GF-D8 (cell line): ENCODE results near the gene RAC2.
"Not testable (repeated sequence)": the region's sequence is repeated elsewhere in the genome, so short reads cannot be mapped to it uniquely, and the experiment has no call there.

Experiments
- DNase-seq: peaks from one replicate; lab custom pipeline; 2025; lab: John Stamatoyannopoulos, UW

RAC2 gene

DNA sequence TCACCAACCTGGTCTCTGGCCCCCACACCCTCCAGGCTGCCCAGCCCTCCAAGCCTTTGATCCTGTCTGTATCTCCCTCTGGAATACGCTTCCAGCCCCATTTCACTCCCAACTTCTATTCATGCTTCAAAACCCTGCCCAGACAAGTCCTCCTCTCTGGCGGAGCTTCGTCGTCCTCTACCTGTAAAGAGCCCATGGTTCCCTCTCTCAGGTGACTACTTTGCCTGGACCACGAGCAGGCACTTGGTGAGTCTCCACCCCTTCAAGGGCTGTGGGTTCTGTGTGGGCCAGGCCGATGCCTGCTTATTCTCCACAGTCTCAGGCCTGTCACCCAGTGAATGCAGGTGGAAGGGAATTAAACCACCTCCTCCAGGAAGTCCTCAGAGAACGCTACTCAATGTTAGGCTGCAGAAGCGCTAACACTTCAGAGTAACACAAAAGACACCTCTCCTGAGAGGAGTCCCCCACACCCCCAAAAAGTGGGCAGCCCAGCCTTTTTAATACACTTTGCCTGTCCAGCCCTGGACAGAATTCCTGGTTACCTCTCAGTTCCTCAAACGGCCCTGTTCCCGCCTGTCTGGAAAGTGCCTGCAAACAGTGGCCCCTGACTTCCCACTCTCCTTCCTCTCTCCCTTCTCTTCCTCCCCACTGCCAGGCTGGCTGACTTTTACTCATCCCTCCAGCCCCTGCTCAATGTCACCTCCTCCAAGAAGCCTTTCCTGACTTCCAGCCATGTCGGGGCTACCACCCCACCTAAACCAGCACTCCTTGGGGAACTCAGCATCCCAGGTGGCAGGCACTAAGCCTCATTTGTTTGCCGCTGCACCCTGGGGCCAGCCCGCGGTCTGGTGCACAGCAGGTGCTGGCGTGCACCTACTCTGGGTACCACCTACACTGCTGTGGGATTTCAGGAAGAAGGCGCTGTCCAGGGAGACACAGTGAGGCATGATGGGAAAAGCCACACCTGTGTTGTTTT lies 9.0 kb downstream of the RAC2 start:
- DNase-seq: no peak

DNA sequence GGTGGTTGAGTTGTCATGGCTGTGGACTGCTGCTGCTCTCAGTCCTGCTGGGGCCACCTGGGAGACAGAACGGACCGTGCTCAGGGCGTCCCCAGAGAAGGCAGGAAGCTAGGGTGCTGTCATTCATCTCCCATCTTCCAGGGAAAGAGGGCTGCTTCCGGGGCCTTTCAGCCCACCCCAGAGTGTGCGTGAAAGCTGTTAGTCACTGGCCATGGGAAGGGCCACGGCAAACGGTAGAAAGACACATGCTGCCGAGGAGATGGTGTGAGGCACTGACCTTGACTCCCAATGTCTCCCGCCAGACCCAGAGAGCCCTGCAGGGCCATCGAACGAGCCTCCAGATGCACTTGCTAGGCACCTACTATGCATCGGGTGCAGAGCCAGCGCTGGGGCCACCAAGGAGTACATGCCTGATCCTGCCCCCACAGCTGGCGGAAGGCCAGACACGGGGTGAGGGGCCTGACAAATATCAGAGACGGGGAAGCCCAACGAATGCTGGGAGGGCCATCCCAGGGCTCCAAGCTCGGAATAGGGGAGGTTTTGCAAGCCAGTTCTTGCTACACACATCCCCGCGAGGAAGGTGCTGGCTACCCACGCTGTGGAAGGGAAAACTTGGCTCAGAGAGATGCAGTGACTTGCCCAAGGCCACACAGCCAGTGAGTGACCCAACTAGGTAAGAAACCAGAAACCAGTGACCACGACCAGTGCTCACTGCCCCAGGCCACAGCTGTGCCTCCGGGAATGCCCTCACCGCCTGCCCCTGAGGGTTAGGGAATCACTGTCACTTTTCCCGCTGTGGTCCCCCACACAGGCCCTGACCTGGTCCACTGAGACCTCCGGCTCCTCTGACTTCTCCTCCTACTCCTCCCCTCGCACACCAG lies 10.1 kb downstream of the RAC2 start:
- DNase-seq: no peak

DNA sequence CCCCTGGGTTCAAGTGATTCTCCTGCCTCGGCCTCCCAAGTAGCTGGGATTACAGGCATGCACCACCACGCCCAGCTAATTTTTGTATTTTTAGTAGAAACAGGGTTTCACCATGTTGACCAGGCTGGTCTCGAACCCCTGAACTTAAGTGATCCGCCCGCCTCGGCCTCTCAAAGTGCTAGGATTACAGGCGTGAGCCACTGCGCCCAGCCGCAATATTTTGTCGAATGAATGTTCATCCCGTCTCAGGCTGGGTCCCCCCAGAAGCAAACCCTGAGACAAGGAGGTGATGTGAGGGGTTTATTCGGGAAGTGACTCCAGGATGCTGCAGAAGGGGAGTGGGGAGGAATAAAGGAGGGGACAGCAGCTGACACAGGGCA lies 10.7 kb downstream of the RAC2 start:
- not testable (repeated sequence) for DNase-seq

DNA sequence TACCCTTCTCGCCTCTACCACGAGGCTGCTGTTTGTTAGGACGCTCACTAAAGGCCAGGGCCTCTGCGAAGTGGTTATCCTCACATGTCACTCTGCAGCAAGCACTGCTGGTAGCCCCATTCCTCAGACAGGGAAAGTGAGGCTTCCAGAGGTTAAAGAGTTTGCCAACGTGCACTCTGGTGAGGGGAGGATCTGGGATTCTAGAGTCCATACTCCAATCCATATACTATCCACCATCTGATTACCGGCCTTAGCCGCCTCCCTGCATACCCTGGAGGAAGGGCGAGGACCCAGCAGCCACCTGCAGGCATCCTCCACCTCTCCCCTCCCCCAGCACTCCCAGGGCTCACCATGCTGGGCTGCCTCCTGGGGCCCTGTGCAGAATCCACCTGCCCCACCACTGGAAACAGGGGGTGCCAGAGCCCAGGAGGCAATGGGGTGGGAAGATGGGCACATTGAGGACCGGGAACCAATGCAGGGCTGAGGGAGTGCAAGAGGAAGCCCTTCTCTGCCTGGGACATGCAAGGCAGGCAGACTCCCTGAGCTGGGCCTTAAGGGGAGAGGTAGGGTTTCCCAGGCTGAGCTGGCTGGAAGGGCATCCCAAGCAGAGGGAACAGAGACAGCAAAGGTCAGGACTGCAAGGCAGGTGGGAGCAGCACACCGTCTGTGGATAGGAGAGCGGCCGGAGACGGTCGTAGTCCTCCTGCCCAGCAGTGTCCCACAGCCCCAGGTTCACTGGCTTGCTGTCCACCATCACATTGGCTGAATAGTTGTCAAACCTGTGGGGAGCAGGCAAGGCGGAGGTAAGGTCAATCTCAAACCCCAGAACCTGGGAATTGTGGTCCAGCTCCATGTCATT lies 11.7 kb downstream of the RAC2 start:
- no peak for DNase-seq

DNA sequence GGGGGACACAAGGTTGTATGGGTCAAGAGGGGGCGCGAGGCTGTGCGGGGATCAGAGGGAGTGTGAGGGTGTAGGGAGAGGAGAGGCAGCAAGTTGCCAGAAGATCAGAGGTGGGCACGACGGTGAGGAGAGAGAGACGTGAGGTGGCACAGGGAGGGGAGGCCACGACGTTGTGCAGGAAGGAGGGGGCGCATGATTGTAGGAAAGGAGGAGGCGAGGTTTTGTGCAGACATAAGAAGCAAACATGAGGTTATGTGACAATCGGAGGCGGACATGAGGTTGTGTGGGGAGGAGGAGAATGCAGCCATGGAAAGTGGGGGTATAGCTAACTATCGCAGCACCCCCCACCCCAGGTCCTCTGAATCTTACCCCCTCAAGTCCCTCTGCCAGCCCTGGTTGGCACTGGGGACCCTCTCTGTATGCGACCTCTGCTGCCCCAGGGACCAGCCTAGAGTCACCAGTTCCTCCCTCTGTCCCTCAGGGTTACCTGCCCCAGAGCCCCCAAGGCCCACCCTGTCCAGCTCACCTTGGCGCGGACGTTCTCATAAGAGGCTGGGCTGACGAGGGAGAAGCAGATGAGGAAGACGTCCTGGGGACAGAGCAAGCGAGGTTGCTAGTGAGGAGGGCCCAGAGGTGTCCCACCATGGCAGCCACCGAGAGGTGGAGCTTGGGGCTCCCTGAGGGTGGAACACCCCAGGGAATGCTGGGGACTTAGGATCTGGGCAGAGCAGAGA lies 12.5 kb downstream of the RAC2 start:
- no peak for DNase-seq

DNA sequence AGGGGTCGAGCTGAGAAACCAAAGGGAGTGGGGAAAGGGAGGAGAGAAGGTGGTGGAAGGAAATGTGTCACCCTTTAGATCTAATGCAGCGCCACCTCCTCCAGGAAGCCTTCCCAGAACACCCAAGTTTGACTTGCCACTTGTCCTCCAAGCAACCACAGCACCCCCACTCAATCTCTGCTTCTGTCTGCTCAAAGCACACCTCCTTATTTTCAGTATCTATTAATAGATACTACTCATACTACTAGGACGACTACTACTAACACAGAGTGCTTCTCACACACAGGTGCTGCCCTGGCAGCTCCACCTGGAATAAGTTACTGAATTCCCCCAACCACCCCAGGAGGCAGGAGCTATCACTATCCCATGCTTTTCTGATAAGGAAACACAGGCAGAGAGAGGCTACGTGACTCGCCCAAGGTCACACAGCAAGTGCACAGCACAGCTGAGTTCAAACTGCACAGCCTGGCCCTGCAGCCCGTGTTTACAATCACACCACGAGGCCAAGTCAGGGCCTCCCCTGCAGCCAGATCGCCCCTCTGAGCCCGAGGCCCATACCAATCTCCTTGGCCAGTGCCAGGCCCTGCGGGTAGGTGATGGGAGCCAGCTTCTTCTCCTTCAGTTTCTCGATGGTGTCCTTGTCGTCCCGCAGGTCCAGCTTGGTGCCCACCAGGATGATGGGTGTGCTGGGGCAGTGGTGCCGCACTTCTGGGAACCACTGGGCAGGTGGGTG lies 13.2 kb downstream of the RAC2 start:
- no peak for DNase-seq

DNA sequence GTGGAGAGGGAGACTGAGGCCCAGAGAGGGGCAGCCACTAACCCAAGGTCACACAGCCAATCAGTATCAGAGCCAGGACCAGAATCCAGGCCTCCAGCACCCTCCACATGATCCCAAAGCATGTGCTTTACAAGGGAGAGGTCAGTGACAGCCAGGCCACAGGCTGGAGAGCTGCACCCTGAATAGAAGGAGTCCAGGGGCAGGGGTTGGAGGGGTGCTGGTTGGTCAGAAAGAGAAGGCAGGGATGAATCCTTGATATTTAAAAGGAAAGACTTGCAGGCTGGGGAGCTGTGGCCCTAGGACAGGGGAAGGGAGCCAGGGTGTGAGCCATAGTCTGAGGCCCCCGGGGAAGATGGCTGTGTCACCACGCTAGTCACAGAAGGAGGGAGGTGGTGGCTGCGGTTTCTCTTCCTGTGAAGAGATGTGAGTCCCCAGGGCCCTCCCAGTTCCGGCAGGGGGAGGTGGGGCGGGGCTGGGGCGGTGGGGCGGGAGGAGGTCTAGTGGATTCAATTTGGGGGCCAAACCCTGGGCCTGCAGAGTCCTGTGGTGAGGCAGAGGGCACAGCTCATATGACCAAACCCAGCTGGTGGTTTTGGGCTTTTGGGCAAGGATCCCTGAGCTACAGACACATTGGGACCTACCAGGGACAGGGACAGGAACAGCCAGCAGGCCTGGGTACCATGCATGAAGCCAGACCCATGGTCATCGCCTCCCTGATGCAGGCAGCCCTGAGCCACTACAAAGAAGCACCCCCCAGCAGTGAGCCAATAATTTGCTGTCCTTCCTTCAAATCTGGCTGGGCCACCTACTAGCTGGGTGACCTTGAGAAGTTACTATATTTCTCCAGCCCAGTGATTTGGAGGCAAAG lies 14.0 kb downstream of the RAC2 start:
- DNase-seq: peak; percentile 79

DNA sequence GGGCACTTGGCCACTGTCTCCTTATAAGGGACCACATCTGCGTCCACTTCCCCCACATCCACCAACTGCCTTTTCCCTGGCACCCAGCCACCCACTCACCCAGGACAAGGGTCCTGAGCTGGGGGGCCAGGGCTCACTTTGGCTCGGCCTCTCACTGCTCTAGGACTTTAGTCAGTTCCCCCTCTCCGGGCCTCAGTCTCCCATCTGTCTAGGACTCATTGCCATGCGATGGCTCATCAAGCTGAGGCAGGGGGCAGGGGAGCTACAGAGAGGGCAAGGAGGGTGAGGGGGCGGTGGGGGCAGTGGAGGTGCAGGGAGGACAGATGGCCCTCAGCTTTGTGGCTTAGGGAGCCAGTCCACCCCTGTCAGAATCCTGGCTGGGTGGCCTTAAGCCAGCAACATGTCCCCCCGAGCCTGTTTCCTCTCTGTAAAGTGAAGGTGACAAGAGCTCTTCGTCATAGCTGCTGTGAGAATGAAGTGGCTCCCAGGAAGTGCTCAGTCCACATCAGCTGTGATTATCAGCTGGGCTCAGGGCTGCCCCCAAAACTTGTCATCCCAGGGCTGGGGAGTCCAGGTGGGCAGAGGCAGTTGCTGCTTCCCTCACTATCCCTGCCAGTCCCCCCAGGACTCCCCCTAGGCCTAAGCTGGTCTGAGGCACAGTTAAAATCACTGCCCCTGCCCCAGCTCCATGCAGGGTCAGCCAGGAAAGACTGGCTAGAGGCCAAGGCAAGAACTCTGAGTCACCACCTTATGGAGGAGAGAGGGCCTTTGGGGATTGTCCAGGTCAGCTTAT lies 14.9 kb downstream of the RAC2 start:
- no peak for DNase-seq

DNA sequence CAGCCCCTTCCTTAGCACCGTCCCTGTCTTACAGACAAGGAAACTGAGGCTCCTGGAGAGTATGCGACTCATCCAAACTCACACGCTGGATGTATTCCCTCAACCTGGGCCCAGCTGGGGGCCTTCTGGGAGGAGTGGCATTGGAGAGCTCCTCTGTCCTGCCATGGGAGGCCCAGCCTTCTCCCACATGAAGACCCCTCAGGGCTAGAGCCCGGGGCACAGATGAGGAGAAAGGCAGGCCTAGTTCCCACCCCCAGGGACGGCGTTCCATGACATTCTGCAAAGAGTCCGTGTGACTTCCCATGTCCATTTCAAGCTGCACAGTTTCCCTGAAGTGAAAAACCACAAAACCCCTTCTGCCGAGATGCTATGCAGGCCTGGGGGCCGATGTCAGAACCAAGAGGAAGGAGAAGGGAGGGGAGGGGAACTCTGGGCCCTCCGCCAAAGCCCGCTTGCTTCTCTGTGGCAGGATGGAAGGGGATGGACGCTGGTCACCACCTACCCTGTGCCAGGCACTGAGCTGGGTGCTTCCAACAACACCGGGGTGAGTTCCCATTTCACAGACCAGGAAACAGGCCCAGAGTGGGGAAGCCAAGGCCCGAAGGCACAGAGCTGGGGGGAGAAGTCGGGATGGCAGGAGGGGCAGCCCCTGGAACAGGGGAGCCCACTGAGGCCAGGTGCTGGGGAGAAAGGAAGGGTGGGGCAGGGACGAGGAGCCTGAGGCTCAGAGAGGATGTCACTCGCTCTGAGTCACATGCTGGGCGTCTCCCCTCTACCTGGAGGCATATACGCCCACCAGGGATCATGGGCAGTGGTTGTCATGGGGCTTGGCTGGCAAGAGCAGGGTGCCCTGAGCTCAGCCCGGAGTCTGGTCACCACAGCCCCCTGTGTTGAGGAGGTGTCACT lies 15.7 kb downstream of the RAC2 start:
- DNase-seq: peak; percentile 73

DNA sequence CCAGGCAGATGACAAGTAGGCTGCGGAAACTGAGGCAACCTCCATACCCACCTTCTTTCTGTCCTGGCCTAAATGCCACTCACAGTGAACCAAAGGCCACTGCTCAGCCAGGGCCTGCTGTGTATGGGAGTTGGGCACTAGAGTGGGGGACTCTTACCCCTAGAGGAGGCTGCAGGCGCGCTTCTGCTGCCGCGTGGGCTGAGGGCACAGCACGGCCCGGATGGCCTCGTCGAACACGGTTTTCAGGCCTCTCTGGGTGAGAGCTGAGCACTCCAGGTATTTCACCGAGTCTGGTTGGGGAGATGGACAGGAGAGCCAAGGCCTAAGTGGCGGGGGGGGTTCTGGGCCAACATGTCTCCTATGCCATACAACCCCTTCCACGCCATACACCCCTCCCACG lies 17.6 kb downstream of the RAC2 start:
- no peak for DNase-seq

DNA sequence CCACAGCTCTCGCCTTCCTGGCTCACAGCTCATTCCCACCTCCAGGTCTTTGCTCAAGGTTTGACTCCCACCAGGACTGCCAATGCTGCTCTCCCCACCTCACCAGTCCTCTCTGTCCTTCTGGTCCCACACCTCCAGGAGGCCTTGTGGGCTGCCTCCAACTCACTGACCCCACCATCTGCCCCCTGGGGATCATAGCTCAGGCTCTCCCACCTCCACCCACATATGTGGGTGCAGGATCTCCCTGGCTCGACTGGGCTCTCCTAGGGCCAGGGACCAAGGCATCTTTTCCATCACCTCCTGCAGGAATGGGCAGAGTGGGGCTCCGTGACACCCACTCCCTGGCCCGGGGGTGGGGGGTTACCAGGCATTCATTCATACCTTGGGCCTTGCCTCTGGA lies 18.0 kb downstream of the RAC2 start:
- no peak for DNase-seq

DNA sequence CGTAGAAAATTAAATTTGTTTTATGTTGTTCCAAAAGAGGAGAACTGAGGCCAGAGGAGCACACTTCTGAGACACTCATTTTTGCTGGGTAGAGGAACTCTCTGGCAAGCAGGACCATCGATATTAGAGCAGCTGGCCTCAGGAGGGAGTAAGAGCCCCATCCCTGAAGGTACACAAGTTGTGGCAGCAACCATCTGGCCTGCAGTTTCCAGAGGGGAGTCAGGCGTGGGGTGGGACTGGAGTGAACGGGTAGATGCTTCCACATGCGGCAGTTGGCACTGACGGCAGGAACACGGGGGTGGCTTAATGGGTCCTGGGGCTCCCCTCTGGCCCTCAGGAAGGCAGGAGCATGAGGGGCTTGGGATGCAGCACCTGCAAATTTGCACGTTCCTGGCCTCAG lies 18.6 kb downstream of the RAC2 start:
- no peak for DNase-seq

DNA sequence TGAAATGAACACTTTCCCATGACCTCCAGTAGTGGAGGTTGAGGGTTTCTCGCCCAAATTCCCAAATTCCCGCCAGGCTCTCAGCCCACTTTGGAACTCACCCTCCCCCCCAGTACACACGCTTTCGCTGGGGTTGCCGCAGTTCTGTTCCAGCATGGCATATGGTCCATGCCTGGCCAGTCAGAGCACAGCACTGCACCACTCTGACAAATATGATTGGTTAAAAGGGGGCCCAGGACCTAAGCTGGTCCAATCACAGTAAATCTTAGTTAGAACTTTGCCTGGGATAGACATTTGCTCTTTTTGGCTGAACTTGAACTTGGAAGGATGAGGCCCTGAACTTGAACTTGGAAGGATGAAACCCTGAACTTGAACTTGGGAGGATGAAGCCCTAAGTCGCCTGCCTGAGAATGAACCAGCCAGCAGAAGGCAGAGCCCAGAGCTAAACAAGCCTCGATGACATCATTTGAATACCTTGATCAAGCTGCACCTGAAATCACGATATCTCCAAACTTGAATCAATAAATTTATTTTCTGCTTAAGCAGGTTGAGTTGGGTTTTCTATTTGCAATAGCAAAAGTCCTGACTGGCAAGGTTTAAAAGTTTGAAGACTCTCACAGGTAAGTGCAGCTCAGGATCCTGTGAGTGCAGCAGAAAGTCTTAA lies 19.2 kb downstream of the RAC2 start:
- no peak for DNase-seq

DNA sequence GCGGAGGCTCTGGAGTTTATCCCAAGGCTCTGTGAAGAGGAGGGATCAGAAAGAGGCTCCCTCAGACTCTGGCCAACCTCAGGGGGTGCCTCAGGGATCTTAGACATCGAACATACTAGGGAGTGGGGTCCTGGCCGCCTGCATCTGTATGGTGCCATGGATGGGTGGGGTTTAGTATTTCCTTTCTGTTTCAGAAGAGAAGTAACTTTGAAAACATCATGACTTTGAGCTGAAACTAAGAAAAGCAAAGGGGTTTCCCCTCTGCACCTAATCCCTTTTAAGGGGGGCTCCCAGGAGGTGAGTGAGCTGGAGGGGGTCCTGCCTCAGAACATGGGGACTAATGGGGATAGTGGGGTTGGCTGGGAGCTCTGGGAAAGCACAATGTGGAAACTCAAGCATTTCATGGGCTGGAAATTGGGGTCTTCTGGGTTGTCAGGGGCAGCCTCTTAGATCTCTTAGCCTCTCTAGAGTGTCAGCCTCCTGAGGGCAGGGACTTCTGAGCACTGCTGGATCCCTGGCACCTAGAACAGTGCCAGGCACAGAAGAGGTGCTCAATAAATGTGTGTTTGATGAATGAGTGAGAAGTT lies 20.0 kb downstream of the RAC2 start:
- DNase-seq: no peak

DNA sequence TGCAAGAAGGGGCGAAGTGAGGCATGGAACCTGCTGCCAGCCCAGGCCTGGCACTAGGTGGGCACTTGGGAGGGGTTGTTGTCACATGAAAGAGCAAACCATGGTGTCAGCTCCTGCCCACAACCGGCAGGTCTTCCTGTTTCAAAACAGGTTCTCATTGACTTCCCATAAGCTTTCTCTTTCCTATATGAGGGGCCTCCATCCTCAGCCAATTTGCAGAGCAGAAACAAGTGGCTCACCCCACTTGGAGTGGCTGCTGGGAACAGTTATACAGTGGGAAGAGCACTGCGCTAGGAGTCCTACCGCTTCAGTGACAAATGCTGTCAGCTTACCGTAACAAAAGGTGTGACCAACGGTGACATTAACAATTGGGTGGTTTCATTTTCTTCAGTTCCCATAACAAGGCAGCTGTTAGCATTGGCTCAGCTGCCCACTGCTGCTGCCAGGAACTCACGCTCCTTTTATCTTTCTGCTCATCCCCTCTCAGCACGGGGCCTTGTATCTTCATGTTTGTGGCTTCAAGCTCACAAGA lies 21.6 kb downstream of the RAC2 start:
- DNase-seq: peak; percentile 37
